Stimulated activated CD8-positive, alpha-beta memory T cell treated with anti-CD3 and anti-CD28 coated beads, Interleukin-12 subunit alpha, Interleukin-12 subunit beta, amount 100 ng/mL, for 24 hours (primary cell): Measurements from ENCODE around the gene KLHDC3.
"Not testable (repeated sequence)": the region's sequence is repeated elsewhere in the genome, so short reads cannot be mapped to it uniquely, and the experiment has no call there.

Experiments
- DNase-seq: peaks from one replicate; pipeline ENCODE4 v3.0.0-alpha.2; 2020; ENCODE audit errors: extremely low read depth

The KLHDC3 gene

GRCh38 chr6:42988486-42989020 lies 25.5 kb upstream of the KLHDC3 start:
- no peak for DNase-seq

- no peak for DNase-seq
Measured at GRCh38 chr6:42989923-42990322, 24.1 kb upstream of the KLHDC3 start.

GRCh38 chr6:42993445-42993844 lies 20.6 kb upstream of the KLHDC3 start:
- DNase-seq = no peak

- DNase-seq = no peak
Measured at GRCh38 chr6:42996513-42996912, 17.5 kb upstream of the KLHDC3 start.

GRCh38 chr6:42998205-42998604 lies 15.8 kb upstream of the KLHDC3 start:
- DNase-seq = not testable (repeated sequence)

GRCh38 chr6:43001843-43002242 lies 12.2 kb upstream of the KLHDC3 start:
- DNase-seq = no peak

- no peak for DNase-seq
Measured at GRCh38 chr6:43005844-43006243, 8.2 kb upstream of the KLHDC3 start.

- no peak for DNase-seq
Measured at GRCh38 chr6:43006251-43006650, 7.8 kb upstream of the KLHDC3 start.

GRCh38 chr6:43007126-43007525 lies 6.9 kb upstream of the KLHDC3 start:
- no peak for DNase-seq

- DNase-seq = no peak
Measured at GRCh38 chr6:43009124-43009523, 4.9 kb upstream of the KLHDC3 start.

- DNase-seq = no peak
Measured at GRCh38 chr6:43011207-43011606, 2.8 kb upstream of the KLHDC3 start.

GRCh38 chr6:43012364-43012763 lies 1.7 kb upstream of the KLHDC3 start:
- DNase-seq = no peak

- DNase-seq = no peak
Measured at GRCh38 chr6:43013097-43013842, 779 bp upstream of the KLHDC3 start.

GRCh38 chr6:43014434-43014909 lies 423 bp downstream of the KLHDC3 start:
- DNase-seq = no peak

GRCh38 chr6:43016176-43016942 lies 2.3 kb downstream of the KLHDC3 start:
- DNase-seq = no peak

- DNase-seq = no peak
Measured at GRCh38 chr6:43016943-43017334, 2.9 kb downstream of the KLHDC3 start.

- DNase-seq = no peak
Measured at GRCh38 chr6:43019152-43019551, 5.1 kb downstream of the KLHDC3 start.

- no peak for DNase-seq
Measured at GRCh38 chr6:43020052-43020705, 6.1 kb downstream of the KLHDC3 start.

- DNase-seq = no peak
Measured at GRCh38 chr6:43020847-43021246, 6.8 kb downstream of the KLHDC3 start.

GRCh38 chr6:43021270-43022047 lies 7.4 kb downstream of the KLHDC3 start, which contains the start of gene RRP36:
RRP36 (plus strand) TSS chr6:43021623; CDS start chr6:43021655, 32 bp downstream.
- DNase-seq = peak; percentile 61

- DNase-seq = no peak
Measured at GRCh38 chr6:43024436-43024835, 10.4 kb downstream of the KLHDC3 start.
